Epithelial cell of esophagus (primary cell): ENCODE results near the gene LRMDA.

Experiments
- DNase-seq: peaks from one replicate; pipeline ENCODE4 v3.0.0; 2010; ENCODE audit warnings: low read depth
- H3K4me3 ChIP-seq: 2 replicates; pipeline ENCODE4 v1.5.1; 2011; ENCODE audit warnings: mild to moderate bottlenecking, low read length, control low read depth
- CTCF ChIP-seq: IDR thresholded peaks from 2 replicates; pipeline ENCODE4 v1.5.1; 2011; ENCODE audit warnings: low read depth, mild to moderate bottlenecking, low read length, control low read depth, inconsistent platforms; ENCODE audit not compliant: insufficient read depth; ENCODE audit errors: missing control alignments

LRMDA gene

GRCh38 chr10:76040107-76040829, 608.8 kb downstream of the LRMDA start:
- H3K4me3 ChIP-seq: no peak overlapping the region

GRCh38 chr10:76040830-76041220, 609.4 kb downstream of the LRMDA start:
- no peak overlapping the region for H3K4me3 ChIP-seq
- no peak for TF ChIP-seq CTCF
- no peak for DNase-seq

More at GRCh38 chr10:76040107-76040829, 608.8 kb downstream of the LRMDA start:
- TF ChIP-seq CTCF: no peak
- DNase-seq: no peak

- no peak for TF ChIP-seq CTCF
- DNase-seq: no peak
- H3K4me3 ChIP-seq: no peak overlapping the region
These were observed 610.1 kb downstream of the LRMDA start for GRCh38 chr10:76041551-76041950.

- H3K4me3 ChIP-seq: no peak overlapping the region
- no peak for DNase-seq
- no peak for TF ChIP-seq CTCF
These were observed 611.8 kb downstream of the LRMDA start for GRCh38 chr10:76043261-76043660.

- no peak for DNase-seq
- no peak overlapping the region for H3K4me3 ChIP-seq
- TF ChIP-seq CTCF: no peak
These were observed 613.3 kb downstream of the LRMDA start for GRCh38 chr10:76044751-76045150.

- no peak for TF ChIP-seq CTCF
- no peak for DNase-seq
- no peak overlapping the region for H3K4me3 ChIP-seq
These were observed 613.8 kb downstream of the LRMDA start for GRCh38 chr10:76045174-76045573.

GRCh38 chr10:76047521-76047920, 616.1 kb downstream of the LRMDA start:
- no peak for TF ChIP-seq CTCF
- no peak for DNase-seq
- no peak overlapping the region for H3K4me3 ChIP-seq
